ENCODE data around the gene CD7.

- TF ChIP-seq NFIC (IDR thresholded peaks at IDR 0.05) (no peak; the same call in 1 of the 2 replicates), MAX (IDR thresholded peaks at IDR 0.05) (no peak), CEBPB (IDR thresholded peaks at IDR 0.05) (no peak), RAD21 (IDR thresholded peaks at IDR 0.05; ENCODE audit: low read depth) (no peak), EGR1 (IDR thresholded peaks at IDR 0.05) (no peak), TAF1 (IDR thresholded peaks at IDR 0.05; ENCODE audit: low read depth) (no peak)
Measured at GRCh38 chr17:82272495-82273326, 44.7 kb downstream of the CD7 start.

Data from Ishikawa (cell line).